Measurements from ENCODE around the gene GCLM. TPM values are rescaled to one million over a fixed set of nuclear protein-coding genes. Genes with fewer than 3 reads are reported as not detected.

The GCLM gene
- polyA plus RNA-seq, 2 of the 4 experiments (the other 2 are of a cell fraction) = 100 to 163 TPM

- no peak overlapping the region for H3K4me3 ChIP-seq
- WGBS (ENCODE audit: missing lambda C conversion rate) = 83% methylated on average over 2 of the region's 2 CpGs
- POLR2A ChIA-PET = no interaction called here
- peak overlapping the region; percentile 28 to 50; a peak in 4 of 6 replicates for H3K27ac ChIP-seq
- ATAC-seq = no peak
- H3K9me3 ChIP-seq = no peaks in the 10 kb centered on the region
- TF ChIP-seq FOSL2 (IDR thresholded peaks at IDR 0.05) = no peak
- TF ChIP-seq FOSL2 (CRISPR knock-in tag; IDR thresholded peaks at IDR 0.05) = no peak
- no peak for TF ChIP-seq RNF2 (IDR thresholded peaks at IDR 0.05; ENCODE audit: borderline replicate concordance, low read depth)
- TF ChIP-seq RCOR1 (IDR thresholded peaks at IDR 0.05; ENCODE audit: low read depth, low read length) = no peak
- no peak for TF ChIP-seq EHF (CRISPR knock-in tag; IDR thresholded peaks at IDR 0.05)
- TF ChIP-seq BCL3 (IDR thresholded peaks at IDR 0.05) = no peak
- no peak for TF ChIP-seq ELK1 (IDR thresholded peaks at IDR 0.05; ENCODE audit: low read depth, low read length)
- no peak for TF ChIP-seq CHD4 (IDR thresholded peaks at IDR 0.05; ENCODE audit: borderline replicate concordance)
- TF ChIP-seq USF2 (IDR thresholded peaks at IDR 0.05) = no peak
- no peak for TF ChIP-seq CBX8 (IDR thresholded peaks at IDR 0.05)
- TF ChIP-seq NR3C1 (IDR thresholded peaks at IDR 0.05) = no peak
- no peak for TF ChIP-seq FOXS1 (CRISPR knock-in tag; IDR thresholded peaks at IDR 0.05)
- TF ChIP-seq FOSB (CRISPR knock-in tag; IDR thresholded peaks at IDR 0.05) = no peak
- no peak for TF ChIP-seq SREBF2 (IDR thresholded peaks at IDR 0.05)
- TF ChIP-seq EP300 (IDR thresholded peaks at IDR 0.05) = no peak
- TF ChIP-seq ZFP36 (IDR thresholded peaks at IDR 0.05; ENCODE audit: borderline replicate concordance, partially characterized antibody) = no peak
- TF ChIP-seq REST (IDR thresholded peaks at IDR 0.05) = no peak
- no peak for TF ChIP-seq MAX (IDR thresholded peaks at IDR 0.05)
- no peak for TF ChIP-seq MAFK (IDR thresholded peaks at IDR 0.05; ENCODE audit: partially characterized antibody)
- no peak for TF ChIP-seq JUN (IDR thresholded peaks at IDR 0.05)
- TF ChIP-seq HOXB13 (CRISPR knock-in tag; IDR thresholded peaks at IDR 0.05; ENCODE audit: low read depth) = no peak
- CTCF ChIA-PET = interaction anchor here (0.6 to 6.3 kb wide), 3 partner anchors 14 to 364 kb away, joined by 3 to 63 read pairs (median 3); no protein-coding TSS in a partner anchor
- no peak for FAIRE-seq
- no peak for DNase-seq (ENCODE audit: low read depth in 1 of 2, low spot score in 1 of 2)
- H3K4me2 ChIP-seq = peak overlapping the region; percentile 34; the same call in 1 of the 3 replicates
- peaks cover 17% of the 10 kb centered on the region for H3K4me1 ChIP-seq
Measured at GRCh38 chr1:93839753-93840152, 69.5 kb downstream of the GCLM start.

- no peak for FAIRE-seq
- Histone ChIP-seq H3K4me1 (peaks cover 12% of the 10 kb centered on the region), H3K4me3 (no peak overlapping the region), H3K9me3 (no peaks in the 10 kb centered on the region), H3K27ac (peak overlapping the region; percentile 44 to 50; a peak in 4 of 6 replicates), H3K4me2 (peak overlapping the region; percentile 34; the same call in 1 of the 3 replicates)
- ATAC-seq = peak in 1 of 2 experiments; percentile 57; a peak in 3 of 6 replicates
- TF ChIP-seq FOSL2 (IDR thresholded peaks at IDR 0.05) (no peak), FOSL2 (CRISPR knock-in tag; IDR thresholded peaks at IDR 0.05) (peak; percentile 18; the same call in 1 of the 2 replicates), CTCF (IDR thresholded peaks at IDR 0.05) (no peak), BCL3 (IDR thresholded peaks at IDR 0.05) (no peak)
- WGBS (ENCODE audit: missing lambda C conversion rate) = 0% methylated on average over 1 of the region's 1 CpG
- DNase-seq (ENCODE audit: low read depth in 1 of 2, low spot score in 1 of 2) = no peak
- ChIA-PET POLR2A (no interaction called here), CTCF (interaction anchor here (0.6 to 6.3 kb wide), 4 partner anchors 13 to 364 kb away, joined by 3 to 63 read pairs (median 3); no protein-coding TSS in a partner anchor)
Measured at GRCh38 chr1:93839307-93839706, 69.9 kb downstream of the GCLM start.

Measured in A549 (cell line).